GM12891 (cell line): ENCODE data around the gene HMGN3.
"Not testable (repeated sequence)": the region's sequence is repeated elsewhere in the genome, so short reads cannot be mapped to it uniquely, and the experiment has no call there.

ENCODE experiments used
- DNase-seq: peaks from one replicate; pipeline ENCODE4 v3.0.0; 2011; ENCODE audit warnings: low spot score; ENCODE audit not compliant: insufficient read length
- FAIRE-seq: peaks from 2 replicates; lab custom pipeline; 2011; peaks lifted over from hg19 to GRCh38; lab: Jason Lieb, UNC
- PAX5 ChIP-seq: IDR thresholded peaks from 2 replicates; pipeline ENCODE4 v1.6.1; 2011; ENCODE audit warnings: low read length, moderate library complexity, mild to moderate bottlenecking; ENCODE audit not compliant: insufficient read depth, severe bottlenecking
- POLR2A ChIP-seq: IDR thresholded peaks from 2 replicates; pipeline ENCODE4 v1.6.1; 2011; ENCODE audit warnings: low read depth, low read length, control low read depth
- POLR2AphosphoS5 ChIP-seq: IDR thresholded peaks from 2 replicates; pipeline ENCODE4 v1.6.1; 2011; ENCODE audit warnings: low read depth, low read length, control low read depth
- POU2F2 ChIP-seq: IDR thresholded peaks from 2 replicates; pipeline ENCODE4 v1.6.1; 2011; ENCODE audit warnings: low read depth, mild to moderate bottlenecking, control low read depth, low read length, moderate library complexity
- SPI1 ChIP-seq: IDR thresholded peaks from 2 replicates; pipeline ENCODE4 v1.6.1; 2011; ENCODE audit warnings: low read depth, low read length, control low read depth
- TAF1 ChIP-seq: IDR thresholded peaks from 2 replicates; pipeline ENCODE4 v1.6.1; 2011; ENCODE audit warnings: low read depth, low read length, control low read depth

The HMGN3 gene

GRCh38 chr6:79257381-79258205 is 23.1 kb upstream of the HMGN3 start:
- FAIRE-seq (no peak), DNase-seq (no peak)
- TF ChIP-seq TAF1 (no peak), POLR2AphosphoS5 (no peak), POLR2A (no peak), POU2F2 (no peak), PAX5 (no peak), SPI1 (no peak)

- not testable (repeated sequence) for FAIRE-seq, DNase-seq
Observed at GRCh38 chr6:79256770-79257169, 22.3 kb upstream of the HMGN3 start.

GRCh38 chr6:79255086-79255485 is 20.6 kb upstream of the HMGN3 start:
- FAIRE-seq, DNase-seq: not testable (repeated sequence)

GRCh38 chr6:79250559-79250958 is 16.1 kb upstream of the HMGN3 start:
- FAIRE-seq (no peak), DNase-seq (no peak)
- TF ChIP-seq POLR2A, result no peak
- no peak for TF ChIP-seq TAF1
- TF ChIP-seq SPI1, result no peak
- TF ChIP-seq POLR2AphosphoS5, result no peak
- TF ChIP-seq PAX5, result no peak
- no peak for TF ChIP-seq POU2F2

- TF ChIP-seq PAX5 (no peak), POLR2AphosphoS5 (no peak), TAF1 (no peak), SPI1 (no peak; the same call in 1 of the 2 replicates), POLR2A (no peak), POU2F2 (no peak)
- FAIRE-seq (peak; percentile 26), DNase-seq (no peak)
Observed at GRCh38 chr6:79250107-79250514, 15.6 kb upstream of the HMGN3 start.

GRCh38 chr6:79249136-79249535 is 14.7 kb upstream of the HMGN3 start:
- TF ChIP-seq POLR2AphosphoS5 (no peak), TAF1 (no peak), POLR2A (no peak), SPI1 (no peak), POU2F2 (no peak), PAX5 (no peak)

GRCh38 chr6:79246891-79247290 is 12.4 kb upstream of the HMGN3 start:
- peak; percentile 93 for TF ChIP-seq SPI1
- no peak for TF ChIP-seq PAX5
- no peak for TF ChIP-seq TAF1
- no peak for TF ChIP-seq POU2F2
- FAIRE-seq (peak; percentile 52), DNase-seq (no peak)

More at GRCh38 chr6:79249136-79249535, 14.7 kb upstream of the HMGN3 start:
- DNase-seq (no peak), FAIRE-seq (peak; percentile 47)

GRCh38 chr6:79241228-79241627 is 6.7 kb upstream of the HMGN3 start:
- no peak for DNase-seq
- FAIRE-seq, result no peak
- TF ChIP-seq POU2F2 (no peak), POLR2AphosphoS5 (no peak), TAF1 (no peak), PAX5 (no peak), POLR2A (no peak), SPI1 (no peak)

- FAIRE-seq (peak; percentile 85), DNase-seq (no peak)
- TF ChIP-seq POLR2AphosphoS5, result no peak
- TF ChIP-seq SPI1, result no peak
- no peak for TF ChIP-seq POLR2A
- no peak for TF ChIP-seq TAF1
- no peak for TF ChIP-seq POU2F2
- TF ChIP-seq PAX5, result no peak
Observed at GRCh38 chr6:79240509-79240908, 6.0 kb upstream of the HMGN3 start.

GRCh38 chr6:79239536-79240168 is 5.2 kb upstream of the HMGN3 start:
- peak; percentile 94 for TF ChIP-seq SPI1
- TF ChIP-seq POU2F2, result no peak
- DNase-seq (no peak), FAIRE-seq (peak; percentile 76)
